Measurements from ENCODE around the gene NKAIN4. TPM values are rescaled to one million over a fixed set of nuclear protein-coding genes. Genes with fewer than 3 reads are reported as not detected.
"Not testable (repeated sequence)": the region's sequence is repeated elsewhere in the genome, so short reads cannot be mapped to it uniquely, and the experiment has no call there.

NKAIN4 gene
- total RNA-seq, 1 donor from 2014 or later = not detected

GRCh38 chr20:63238031-63238430 lies 16.2 kb downstream of the NKAIN4 start:
- no peak for DNase-seq (ENCODE audit: low spot score)

- DNase-seq (ENCODE audit: low spot score) = no peak
Measured at GRCh38 chr20:63236116-63236837, 18.0 kb downstream of the NKAIN4 start.

GRCh38 chr20:63235399-63235983 lies 18.8 kb downstream of the NKAIN4 start, which contains the start of gene BIRC7:
TSS of gene BIRC7 (plus strand) at chr20:63235905. CDS start at chr20:63236097, 192 bp downstream.
- no peak for DNase-seq (ENCODE audit: low spot score)

- no peak for DNase-seq (ENCODE audit: low spot score)
Measured at GRCh38 chr20:63234693-63235398, 19.4 kb downstream of the NKAIN4 start.

- DNase-seq (ENCODE audit: low spot score) = no peak
Measured at GRCh38 chr20:63233924-63234323, 20.3 kb downstream of the NKAIN4 start.

- no peak for DNase-seq (ENCODE audit: low spot score)
Measured at GRCh38 chr20:63233061-63233344, 21.3 kb downstream of the NKAIN4 start.

GRCh38 chr20:63232235-63233060 lies 21.8 kb downstream of the NKAIN4 start:
- no peak for DNase-seq (ENCODE audit: low spot score)

- peak; percentile 38 for DNase-seq (ENCODE audit: low spot score)
Measured at GRCh38 chr20:63230800-63231268, 23.4 kb downstream of the NKAIN4 start.

- DNase-seq (ENCODE audit: low spot score) = no peak
Measured at GRCh38 chr20:63228806-63229205, 25.5 kb downstream of the NKAIN4 start.

- no peak for DNase-seq (ENCODE audit: low spot score)
Measured at GRCh38 chr20:63227260-63227659, 27.0 kb downstream of the NKAIN4 start.

- no peak for DNase-seq (ENCODE audit: low spot score)
Measured at GRCh38 chr20:63226042-63226943, 28.0 kb downstream of the NKAIN4 start.

- DNase-seq (ENCODE audit: low spot score) = no peak
Measured at GRCh38 chr20:63225082-63225454, 29.2 kb downstream of the NKAIN4 start.

- DNase-seq (ENCODE audit: low spot score) = no peak
Measured at GRCh38 chr20:63224412-63225081, 29.7 kb downstream of the NKAIN4 start.

- no peak for DNase-seq (ENCODE audit: low spot score)
Measured at GRCh38 chr20:63223826-63224207, 30.4 kb downstream of the NKAIN4 start.

GRCh38 chr20:63223121-63223825 lies 31.0 kb downstream of the NKAIN4 start:
- no peak for DNase-seq (ENCODE audit: low spot score)

- no peak for DNase-seq (ENCODE audit: low spot score)
Measured at GRCh38 chr20:63222541-63222940, 31.7 kb downstream of the NKAIN4 start.

GRCh38 chr20:63221400-63222053 lies 32.7 kb downstream of the NKAIN4 start:
- DNase-seq (ENCODE audit: low spot score) = not testable (repeated sequence)

GRCh38 chr20:63220696-63221399 lies 33.4 kb downstream of the NKAIN4 start:
- DNase-seq (ENCODE audit: low spot score) = no peak
